Measurements from ENCODE around the gene RNF40.

- TF ChIP-seq CTCF (IDR thresholded peaks at IDR 0.05), result no peak
- TF ChIP-seq POLR2A (IDR thresholded peaks at IDR 0.05), result no peak
Observed at GRCh38 chr16:30794634-30795033, 32.5 kb downstream of the RNF40 start.
